ENCODE measurements around the gene ST6GALNAC6.

The ST6GALNAC6 gene

GRCh38 chr9:127935765-127936221, 36.4 kb upstream of the ST6GALNAC6 start:
- in situ Hi-C loops (cut with HindIII; ENCODE audit: low pct_ligation_motif_present, low pct_unique_long_range_greater_than_20kb, low sequenced_read_pairs): no loop called here

GRCh38 chr9:127934986-127935385, 35.6 kb upstream of the ST6GALNAC6 start:
- in situ Hi-C loops (cut with HindIII; ENCODE audit: low pct_ligation_motif_present, low pct_unique_long_range_greater_than_20kb, low sequenced_read_pairs): no loop called here
- no peak for DNase-seq

More at GRCh38 chr9:127935765-127936221, 36.4 kb upstream of the ST6GALNAC6 start:
- DNase-seq: no peak

- in situ Hi-C loops (cut with HindIII; ENCODE audit: low pct_ligation_motif_present, low pct_unique_long_range_greater_than_20kb, low sequenced_read_pairs): no loop called here
- no peak for DNase-seq
These were observed 34.8 kb upstream of the ST6GALNAC6 start for GRCh38 chr9:127934248-127934647.

GRCh38 chr9:127931092-127931881, 31.9 kb upstream of the ST6GALNAC6 start:
- peak; percentile 62 for DNase-seq
- in situ Hi-C loops (cut with HindIII; ENCODE audit: low pct_ligation_motif_present, low pct_unique_long_range_greater_than_20kb, low sequenced_read_pairs): no loop called here

GRCh38 chr9:127930231-127931091, 31.1 kb upstream of the ST6GALNAC6 start, which contains the start of gene PIP5KL1:
TSS of gene PIP5KL1 (minus strand) at chr9:127930777. CDS start at chr9:127930752, 25 bp downstream.
- DNase-seq: peak; percentile 86
- in situ Hi-C loops (cut with HindIII; ENCODE audit: low pct_ligation_motif_present, low pct_unique_long_range_greater_than_20kb, low sequenced_read_pairs): no loop called here

GRCh38 chr9:127929625-127929979, 30.2 kb upstream of the ST6GALNAC6 start:
- in situ Hi-C loops (cut with HindIII; ENCODE audit: low pct_ligation_motif_present, low pct_unique_long_range_greater_than_20kb, low sequenced_read_pairs): no loop called here
- no peak for DNase-seq

- no peak for DNase-seq
- in situ Hi-C loops (cut with HindIII; ENCODE audit: low pct_ligation_motif_present, low pct_unique_long_range_greater_than_20kb, low sequenced_read_pairs): no loop called here
These were observed 29.5 kb upstream of the ST6GALNAC6 start for GRCh38 chr9:127928676-127929624.

- DNase-seq: no peak
- in situ Hi-C loops (cut with HindIII; ENCODE audit: low pct_ligation_motif_present, low pct_unique_long_range_greater_than_20kb, low sequenced_read_pairs): no loop called here
These were observed 28.7 kb upstream of the ST6GALNAC6 start for GRCh38 chr9:127927988-127928675.

GRCh38 chr9:127927201-127927987, 28.0 kb upstream of the ST6GALNAC6 start:
- no peak for DNase-seq
- in situ Hi-C loops (cut with HindIII; ENCODE audit: low pct_ligation_motif_present, low pct_unique_long_range_greater_than_20kb, low sequenced_read_pairs): no loop called here

- DNase-seq: no peak
- in situ Hi-C loops (cut with HindIII; ENCODE audit: low pct_ligation_motif_present, low pct_unique_long_range_greater_than_20kb, low sequenced_read_pairs): no loop called here
These were observed 27.4 kb upstream of the ST6GALNAC6 start for GRCh38 chr9:127926906-127927200.

- in situ Hi-C loops (cut with HindIII; ENCODE audit: low pct_ligation_motif_present, low pct_unique_long_range_greater_than_20kb, low sequenced_read_pairs): no loop called here
- no peak for DNase-seq
These were observed 26.8 kb upstream of the ST6GALNAC6 start for GRCh38 chr9:127925959-127926905.

GRCh38 chr9:127924736-127925444, 25.5 kb upstream of the ST6GALNAC6 start:
- no peak for DNase-seq
- in situ Hi-C loops (cut with HindIII; ENCODE audit: low pct_ligation_motif_present, low pct_unique_long_range_greater_than_20kb, low sequenced_read_pairs): no loop called here

- in situ Hi-C loops (cut with HindIII; ENCODE audit: low pct_ligation_motif_present, low pct_unique_long_range_greater_than_20kb, low sequenced_read_pairs): no loop called here
- peak; percentile 65 for DNase-seq
These were observed 24.4 kb upstream of the ST6GALNAC6 start for GRCh38 chr9:127923771-127924170.

GRCh38 chr9:127923046-127923445, 23.6 kb upstream of the ST6GALNAC6 start:
- in situ Hi-C loops (cut with HindIII; ENCODE audit: low pct_ligation_motif_present, low pct_unique_long_range_greater_than_20kb, low sequenced_read_pairs): no loop called here

GRCh38 chr9:127921557-127922120, 22.2 kb upstream of the ST6GALNAC6 start:
- in situ Hi-C loops (cut with HindIII; ENCODE audit: low pct_ligation_motif_present, low pct_unique_long_range_greater_than_20kb, low sequenced_read_pairs): no loop called here
- DNase-seq: peak; percentile 42

More at GRCh38 chr9:127923046-127923445, 23.6 kb upstream of the ST6GALNAC6 start:
- DNase-seq: no peak
